ENCODE results near the gene NADSYN1.

The NADSYN1 gene

DNA sequence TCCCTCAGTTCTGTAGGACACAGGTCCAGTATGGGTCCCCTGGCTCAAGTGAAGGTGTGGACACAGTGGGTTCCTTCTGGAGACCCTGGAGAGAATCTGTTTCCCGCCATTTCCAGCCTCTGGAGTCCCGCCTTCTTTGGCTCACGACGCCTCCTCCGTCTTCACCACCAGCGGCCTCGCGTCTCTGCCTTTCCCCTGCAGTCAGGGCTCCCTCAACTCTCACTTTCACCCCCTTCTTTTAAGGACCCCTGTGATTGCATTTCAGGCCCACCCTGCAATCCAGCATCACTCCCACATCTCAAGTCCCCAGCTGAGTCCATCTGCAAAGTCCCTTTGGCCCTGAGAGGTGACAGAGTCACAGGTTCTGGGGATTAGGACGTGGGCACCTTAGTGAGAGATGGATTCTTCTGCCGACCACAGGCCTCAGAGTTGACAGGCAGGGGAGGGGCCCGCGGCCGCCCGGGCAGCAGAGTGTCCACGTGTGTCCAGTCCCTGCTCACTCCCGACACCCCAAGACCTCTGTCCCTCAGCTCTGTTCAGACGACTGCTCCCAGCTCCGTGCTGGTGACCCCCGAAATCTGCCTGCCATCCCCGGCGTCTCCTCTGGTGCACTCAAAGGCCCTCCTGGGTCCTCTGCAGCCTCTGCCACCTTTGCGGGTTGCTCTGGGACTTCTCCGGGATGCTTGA, 37.2 kb downstream of the NADSYN1 start:
- no peak for DNase-seq (ENCODE audit: low read depth in 2 of 3, low spot score in 1 of 3)

DNA sequence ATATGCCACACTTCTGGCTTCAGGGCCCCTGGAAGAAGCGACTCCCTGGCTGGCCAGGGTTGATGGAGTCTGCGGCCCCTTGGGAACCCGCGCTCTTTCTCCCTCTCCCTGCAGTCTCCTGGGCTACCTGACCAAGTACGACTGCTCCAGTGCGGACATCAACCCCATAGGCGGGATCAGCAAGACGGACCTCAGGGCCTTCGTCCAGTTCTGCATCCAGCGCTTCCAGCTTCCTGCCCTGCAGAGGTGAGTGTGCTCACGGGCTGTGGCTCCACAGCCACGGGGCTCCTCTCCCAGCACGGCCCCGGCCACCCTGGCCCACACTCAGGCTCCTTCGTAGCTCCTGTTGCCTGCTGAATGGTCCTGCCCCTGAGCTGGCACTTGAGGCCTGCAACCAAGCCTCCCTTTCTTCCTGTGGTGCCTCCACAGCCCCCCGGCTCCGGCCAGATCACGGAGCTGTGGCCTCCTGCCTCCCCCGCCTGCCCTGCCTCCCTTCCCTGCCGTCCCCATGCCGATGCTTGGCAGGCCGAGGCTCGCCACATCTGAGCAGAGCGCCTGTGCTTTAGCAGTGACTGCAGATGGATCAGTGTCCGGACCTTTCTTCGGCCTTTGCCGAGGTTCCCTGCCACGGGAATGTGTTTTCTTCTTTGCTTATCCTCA, 37.9 kb downstream of the NADSYN1 start:
- DNase-seq (ENCODE audit: low read depth in 2 of 3, low spot score in 1 of 3) = no peak

DNA sequence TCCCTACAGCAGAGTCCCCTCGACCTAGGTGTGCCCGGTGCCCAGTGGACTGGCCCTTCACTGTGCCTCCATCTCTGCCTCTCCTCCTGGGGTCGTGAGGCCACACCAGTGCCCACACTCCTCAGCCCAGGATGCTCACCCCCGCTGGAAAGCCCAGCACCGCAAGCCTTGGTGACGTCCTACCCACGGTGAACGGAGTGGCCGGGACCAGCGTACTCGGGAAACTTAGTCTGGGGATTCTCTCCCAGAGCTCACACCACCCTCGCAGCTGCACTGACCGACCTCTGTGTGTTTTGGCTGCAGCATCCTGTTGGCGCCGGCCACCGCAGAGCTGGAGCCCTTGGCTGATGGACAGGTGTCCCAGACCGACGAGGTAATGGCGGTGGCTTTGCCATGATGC, 38.5 kb downstream of the NADSYN1 start:
- no peak for DNase-seq (ENCODE audit: low read depth in 2 of 3, low spot score in 1 of 3)

DNA sequence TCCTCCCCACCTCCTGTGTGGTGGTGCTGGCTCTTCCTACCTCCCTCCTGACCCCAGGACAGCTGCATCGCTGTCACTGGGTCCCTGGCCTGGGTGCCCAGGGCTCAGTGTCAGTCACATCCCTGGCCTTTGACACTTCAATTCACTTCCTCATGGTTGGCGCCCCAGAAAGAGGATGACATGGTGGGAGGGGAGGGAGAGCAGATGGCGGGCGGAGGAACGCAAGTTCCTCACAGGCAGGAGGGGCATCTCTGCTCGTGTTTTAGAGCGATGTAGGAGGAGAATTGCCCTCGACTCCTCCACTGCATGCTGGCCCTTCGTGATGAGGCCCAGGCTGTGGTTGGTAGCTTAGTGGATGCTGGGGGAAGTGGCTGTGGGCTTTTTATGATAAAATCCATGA, 38.9 kb downstream of the NADSYN1 start:
- no peak for DNase-seq (ENCODE audit: low read depth in 2 of 3, low spot score in 1 of 3)

DNA sequence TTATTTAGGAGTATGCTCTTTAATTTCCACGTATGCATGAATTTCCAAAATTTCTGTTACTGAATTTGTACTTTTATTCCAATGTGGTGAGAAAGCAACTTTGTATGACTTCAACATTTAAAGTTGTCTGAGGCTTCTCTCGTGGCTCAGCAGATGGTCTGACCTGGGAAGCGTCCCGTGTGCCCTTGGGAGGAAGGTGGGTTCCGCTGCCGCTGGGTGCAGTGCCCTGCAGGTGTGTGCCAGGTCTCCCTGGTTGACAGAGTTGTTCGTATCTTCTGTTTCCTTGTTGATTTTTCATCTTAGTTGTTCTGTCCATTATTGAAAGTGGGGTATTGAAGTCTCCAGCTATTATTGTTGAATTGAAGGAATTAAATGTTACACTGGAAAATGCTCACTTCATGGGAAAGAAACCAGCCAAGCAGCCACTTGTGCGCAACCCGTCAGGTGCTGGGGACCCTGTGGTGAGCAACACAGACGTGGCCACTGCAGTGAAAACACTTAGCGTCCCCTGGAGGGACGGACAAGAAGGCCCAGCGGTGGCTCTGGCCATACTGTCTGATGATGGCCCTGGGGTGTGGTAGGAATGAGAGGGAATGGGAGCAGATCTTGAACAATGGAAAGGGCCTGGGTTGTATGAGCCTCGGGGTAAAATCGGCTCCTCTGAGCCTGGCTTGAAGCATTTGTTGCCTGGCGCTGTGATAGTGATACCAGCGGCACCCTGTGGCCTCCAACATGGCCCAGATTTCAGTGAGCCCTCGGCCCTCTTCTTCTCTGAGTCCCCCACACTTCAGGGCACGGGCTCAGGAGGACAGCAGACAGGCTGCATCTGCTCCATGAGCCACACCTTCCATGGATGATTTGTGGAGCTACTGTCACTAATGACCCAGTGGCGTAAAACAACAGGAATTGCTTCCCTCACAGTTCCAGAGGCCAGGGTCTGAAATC, 42.6 kb downstream of the NADSYN1 start:
- no peak for DNase-seq (ENCODE audit: low read depth in 2 of 3, low spot score in 1 of 3)

DNA sequence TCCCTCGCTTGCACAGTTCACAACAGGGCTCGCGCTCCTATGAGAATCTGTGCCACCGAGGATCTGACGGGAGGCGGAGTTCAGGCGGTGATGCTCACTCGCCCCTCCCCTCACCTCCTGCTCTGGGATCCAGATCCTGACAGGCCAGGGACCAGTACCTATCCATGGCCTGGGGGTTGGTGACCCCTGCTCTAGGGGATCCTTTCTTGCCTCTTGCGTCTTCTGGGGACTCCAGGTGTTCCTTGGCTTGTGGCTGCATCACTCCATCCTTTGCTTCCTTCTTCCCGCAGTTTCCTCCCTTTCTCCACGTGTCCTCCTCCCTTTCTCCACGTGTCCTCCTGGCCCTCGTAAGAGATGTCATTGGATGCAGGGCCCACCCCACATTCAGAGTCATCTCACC, 43.4 kb downstream of the NADSYN1 start:
- no peak for DNase-seq (ENCODE audit: low read depth in 2 of 3, low spot score in 1 of 3)

DNA sequence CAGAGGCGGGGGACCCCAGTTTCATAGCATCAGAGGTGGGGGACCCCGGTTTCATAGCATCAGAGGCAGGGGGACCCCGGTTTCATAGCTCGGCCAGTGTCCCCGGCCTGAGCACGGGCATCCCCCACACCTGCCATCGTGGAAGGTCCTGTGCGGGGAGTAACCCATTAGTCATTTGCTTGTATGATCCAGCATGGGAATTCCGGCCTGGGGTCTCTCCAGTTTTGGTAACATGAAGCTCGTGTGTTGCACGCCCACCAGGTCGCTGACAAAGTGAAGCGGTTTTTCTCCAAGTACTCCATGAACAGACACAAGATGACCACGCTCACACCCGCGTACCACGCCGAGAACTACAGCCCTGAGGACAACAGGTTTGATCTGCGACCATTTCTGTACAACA, 45.1 kb downstream of the NADSYN1 start:
- DNase-seq (ENCODE audit: low read depth in 2 of 3, low spot score in 1 of 3) = no peak

DNA sequence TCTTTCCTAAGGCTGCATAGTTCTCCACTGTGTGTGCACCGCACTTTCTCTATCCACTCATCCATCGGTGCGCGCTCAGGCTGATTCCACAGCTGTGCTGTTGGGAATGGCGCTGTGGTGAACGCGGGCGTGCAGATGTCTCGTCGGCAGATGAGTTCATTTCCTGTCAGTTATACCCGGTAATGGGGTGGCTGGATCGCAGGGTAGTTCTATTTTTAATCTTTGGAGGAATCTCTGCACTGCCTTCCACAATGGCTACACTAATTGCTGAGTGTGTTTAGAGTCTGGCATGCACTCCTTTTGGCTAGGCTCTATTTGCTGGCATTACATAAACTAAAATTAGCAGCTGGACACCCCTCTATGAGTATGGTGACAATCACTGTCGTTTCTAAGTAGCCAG, 46.1 kb downstream of the NADSYN1 start:
- DNase-seq (ENCODE audit: low read depth in 2 of 3, low spot score in 1 of 3) = no peak

DNA sequence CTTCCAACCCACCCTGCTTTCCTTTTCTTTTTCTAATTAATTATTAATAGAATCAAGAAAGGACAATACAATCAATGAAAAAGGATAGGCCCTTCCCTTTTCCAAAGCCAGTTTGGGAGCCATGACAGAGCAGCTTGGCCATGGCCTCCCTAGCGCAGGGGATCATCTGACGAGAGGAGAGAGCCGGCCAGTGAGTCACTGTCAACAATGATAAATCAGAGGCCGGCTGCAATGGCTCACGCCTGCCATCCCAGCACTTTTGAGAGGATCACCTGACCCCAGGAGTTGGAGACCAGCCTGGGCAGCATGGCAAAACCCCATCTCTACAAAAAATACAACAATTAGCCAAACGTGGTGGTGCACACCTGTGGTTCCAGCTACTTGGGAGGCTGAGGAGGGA, 46.5 kb downstream of the NADSYN1 start:
- no peak for DNase-seq (ENCODE audit: low read depth in 2 of 3, low spot score in 1 of 3)

DNA sequence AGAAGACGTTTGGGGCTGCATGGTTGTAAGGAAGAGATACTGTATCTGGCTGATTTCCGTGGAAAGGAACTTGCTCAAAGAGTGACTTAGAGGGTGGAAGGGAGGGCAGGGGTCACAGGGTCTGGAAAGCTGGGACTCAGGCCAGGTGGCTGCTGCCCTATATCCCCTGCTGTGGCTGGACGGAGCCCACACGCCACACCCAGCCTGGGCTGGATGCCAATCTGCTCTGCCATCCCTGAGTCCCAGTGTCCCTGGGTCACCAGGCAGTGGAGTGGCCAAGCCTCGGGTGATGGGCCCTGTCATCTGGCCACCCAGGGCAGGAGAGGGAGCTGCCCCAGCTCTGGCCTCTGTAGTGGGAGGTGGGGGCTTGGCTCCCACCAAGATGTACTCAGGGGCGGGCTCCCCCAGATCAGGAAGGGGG, 47.6 kb downstream of the NADSYN1 start:
- no peak for DNase-seq (ENCODE audit: low read depth in 2 of 3, low spot score in 1 of 3)

DNA sequence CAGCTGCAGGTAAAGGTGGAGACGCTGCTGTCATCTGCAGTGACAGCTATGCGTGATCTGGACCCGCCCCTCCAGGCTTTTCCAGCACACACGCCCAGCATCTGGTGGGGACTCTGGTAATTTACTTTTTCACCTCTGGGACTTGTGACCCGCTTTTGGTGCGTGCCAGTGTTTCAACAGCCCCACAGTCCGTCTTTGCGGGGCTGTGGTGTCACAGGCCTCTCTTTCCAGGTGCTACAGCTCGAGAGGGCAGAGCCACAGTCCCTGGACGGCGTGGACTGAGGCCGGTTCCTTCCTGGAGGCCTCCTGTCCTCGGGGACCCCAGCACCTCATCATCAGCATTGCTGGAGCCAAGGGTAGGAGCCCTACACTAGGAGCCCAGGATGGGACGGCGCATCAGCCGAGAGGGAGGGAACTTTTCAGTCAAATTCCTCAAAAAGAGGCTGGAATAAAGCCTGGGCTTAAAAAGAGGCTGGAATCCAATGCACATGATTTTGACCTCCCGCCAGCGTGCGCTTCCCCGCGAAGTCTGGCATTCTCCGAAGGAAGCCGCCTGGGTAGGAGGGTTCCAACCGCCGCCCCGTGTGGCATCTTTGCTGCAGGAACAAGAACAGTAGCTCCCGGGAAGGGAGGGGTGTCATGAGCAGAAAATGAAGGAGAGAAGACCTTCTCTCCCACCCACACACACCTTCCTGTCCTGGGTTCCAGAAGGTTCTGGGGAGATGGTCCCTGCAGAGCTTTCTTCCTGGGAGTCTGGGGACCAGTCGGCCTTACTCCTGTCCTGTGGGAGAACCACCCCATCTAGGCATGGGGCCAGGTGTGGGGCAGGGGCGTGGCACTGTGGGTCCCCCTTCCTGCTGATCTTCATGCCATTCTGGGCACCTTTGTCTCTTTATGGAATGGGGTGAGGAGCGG, 48.3 kb downstream of the NADSYN1 start:
- DNase-seq (ENCODE audit: low read depth in 2 of 3, low spot score in 1 of 3) = no peak

DNA sequence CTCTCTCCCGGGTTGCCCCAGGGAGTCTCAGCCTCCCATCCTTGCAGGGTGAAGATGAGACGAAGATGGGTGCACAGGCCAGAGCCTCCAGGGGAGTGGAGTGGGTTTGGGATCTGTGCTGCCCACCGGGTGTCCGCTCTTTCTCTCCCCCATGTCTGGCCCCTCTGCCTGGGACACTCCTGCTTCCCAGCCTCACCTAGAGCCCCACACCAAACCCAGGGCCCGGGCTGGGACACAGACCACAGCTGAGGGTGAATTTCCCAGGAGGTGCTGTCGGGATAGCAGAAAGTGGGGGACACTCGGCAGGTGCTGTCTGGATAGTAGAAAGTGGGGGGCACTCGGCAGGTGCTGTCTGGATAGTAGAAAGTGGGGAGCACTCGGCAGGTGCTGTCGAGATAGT, 49.0 kb downstream of the NADSYN1 start:
- DNase-seq (ENCODE audit: low read depth in 2 of 3, low spot score in 1 of 3) = no peak

DNA sequence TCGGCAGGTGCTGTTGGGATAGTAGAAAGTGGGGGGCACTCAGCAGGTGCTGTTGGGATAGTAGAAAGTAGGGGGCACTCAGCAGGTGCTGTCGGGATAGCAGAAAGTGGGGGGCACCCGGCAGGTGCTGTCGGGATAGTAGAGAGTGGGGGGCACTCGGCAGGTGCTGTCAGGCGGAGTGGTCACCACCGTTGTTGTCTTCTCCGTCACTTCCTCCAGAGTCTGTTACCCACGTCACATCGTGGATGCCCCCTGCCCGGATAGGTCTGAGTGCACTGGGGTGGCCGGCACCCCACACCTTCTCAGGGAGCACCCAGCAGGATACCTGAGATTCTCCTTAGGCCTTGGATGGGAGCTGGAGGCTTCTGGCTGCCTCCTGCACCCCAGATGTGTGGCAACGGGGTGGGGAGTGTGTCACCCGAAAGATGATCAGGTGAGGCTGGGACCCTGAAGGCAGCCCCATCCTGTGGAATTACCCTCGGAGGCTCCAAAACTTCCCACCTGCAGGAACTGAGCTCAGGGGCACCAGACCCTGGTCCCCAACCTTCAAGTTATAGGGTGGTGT, 50.0 kb downstream of the NADSYN1 start:
- no peak for DNase-seq (ENCODE audit: low read depth in 2 of 3, low spot score in 1 of 3)

DNA sequence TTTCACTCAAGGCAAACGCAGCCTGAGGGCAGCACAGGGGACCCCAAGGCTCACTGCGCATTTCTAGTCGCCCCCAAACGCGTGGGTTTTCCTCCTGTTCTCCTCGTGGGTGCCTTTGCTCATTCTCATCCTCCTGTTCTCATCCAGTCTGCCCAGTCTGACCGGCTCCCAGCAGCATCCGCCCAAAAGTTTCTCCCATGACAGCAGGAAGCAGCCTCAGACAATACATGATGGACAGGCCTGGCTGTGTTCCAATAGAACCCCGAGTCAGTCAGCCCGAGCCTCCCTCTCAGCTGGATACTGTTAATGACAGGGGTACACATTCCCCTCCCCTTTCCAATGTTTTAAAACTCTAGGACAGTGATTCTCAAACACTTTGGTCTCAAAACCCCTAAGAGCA, 51.5 kb downstream of the NADSYN1 start:
- no peak for DNase-seq (ENCODE audit: low read depth in 2 of 3, low spot score in 1 of 3)

DNA sequence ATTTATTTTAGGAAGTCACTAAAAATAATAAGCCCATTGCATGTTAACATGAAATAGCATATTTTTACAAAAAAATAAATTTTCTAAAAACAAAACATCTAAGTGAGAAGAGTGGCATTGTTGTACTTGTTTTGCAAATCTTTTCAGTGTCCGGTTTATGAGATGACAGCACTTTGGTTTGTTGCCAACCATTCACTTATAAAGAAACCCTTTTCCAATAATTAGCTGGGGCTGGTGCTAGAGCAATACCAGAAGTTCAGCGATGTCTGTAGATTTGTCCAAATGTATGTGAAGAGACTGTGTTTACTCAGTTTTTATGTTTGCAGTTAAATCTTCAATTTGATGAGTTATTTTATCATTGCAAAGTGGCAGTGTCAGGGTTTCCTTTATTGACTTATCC, 52.0 kb downstream of the NADSYN1 start:
- DNase-seq (ENCODE audit: low read depth in 2 of 3, low spot score in 1 of 3) = no peak

DNA sequence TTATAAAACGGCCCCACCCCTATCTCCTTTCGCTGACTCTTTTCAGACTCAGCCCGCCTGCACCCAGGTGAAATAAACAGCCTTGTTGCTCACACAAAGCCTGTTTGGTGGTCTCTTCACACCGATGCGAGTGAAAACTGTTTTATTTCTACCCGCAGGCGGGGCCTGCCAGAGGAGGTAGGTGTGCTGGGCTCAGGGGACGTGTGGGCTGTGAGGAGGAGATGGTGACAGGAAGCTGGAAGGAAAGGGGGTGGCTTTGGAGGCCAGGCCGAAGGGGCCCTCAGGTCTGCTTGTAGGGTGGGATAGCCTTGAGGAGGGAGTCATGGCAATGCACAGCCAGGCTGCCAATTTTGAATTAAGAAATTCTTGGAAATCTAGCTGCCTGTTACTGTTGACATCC, 52.8 kb downstream of the NADSYN1 start:
- DNase-seq (ENCODE audit: low read depth in 2 of 3, low spot score in 1 of 3) = no peak

DNA sequence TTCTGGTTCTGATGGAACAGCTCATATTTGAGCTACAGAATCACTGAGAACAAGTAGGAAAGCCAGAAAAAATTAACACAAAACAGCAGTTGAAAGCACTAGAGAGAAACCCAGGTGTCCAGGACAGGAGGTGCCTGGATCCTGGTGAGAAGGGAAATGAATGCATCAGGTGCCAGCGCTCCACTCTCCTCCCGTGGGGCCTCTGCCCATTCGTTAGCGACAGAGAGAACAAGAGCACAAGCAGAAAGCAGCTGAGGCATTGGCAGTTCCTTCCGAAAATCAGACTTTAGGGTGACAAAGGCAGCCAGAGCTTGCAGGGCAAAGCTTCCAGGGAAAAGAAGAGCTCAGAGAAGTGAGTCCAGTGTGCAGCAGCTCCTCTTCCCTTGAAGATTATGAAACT, 54.1 kb downstream of the NADSYN1 start:
- no peak for DNase-seq (ENCODE audit: low read depth in 2 of 3, low spot score in 1 of 3)

DNA sequence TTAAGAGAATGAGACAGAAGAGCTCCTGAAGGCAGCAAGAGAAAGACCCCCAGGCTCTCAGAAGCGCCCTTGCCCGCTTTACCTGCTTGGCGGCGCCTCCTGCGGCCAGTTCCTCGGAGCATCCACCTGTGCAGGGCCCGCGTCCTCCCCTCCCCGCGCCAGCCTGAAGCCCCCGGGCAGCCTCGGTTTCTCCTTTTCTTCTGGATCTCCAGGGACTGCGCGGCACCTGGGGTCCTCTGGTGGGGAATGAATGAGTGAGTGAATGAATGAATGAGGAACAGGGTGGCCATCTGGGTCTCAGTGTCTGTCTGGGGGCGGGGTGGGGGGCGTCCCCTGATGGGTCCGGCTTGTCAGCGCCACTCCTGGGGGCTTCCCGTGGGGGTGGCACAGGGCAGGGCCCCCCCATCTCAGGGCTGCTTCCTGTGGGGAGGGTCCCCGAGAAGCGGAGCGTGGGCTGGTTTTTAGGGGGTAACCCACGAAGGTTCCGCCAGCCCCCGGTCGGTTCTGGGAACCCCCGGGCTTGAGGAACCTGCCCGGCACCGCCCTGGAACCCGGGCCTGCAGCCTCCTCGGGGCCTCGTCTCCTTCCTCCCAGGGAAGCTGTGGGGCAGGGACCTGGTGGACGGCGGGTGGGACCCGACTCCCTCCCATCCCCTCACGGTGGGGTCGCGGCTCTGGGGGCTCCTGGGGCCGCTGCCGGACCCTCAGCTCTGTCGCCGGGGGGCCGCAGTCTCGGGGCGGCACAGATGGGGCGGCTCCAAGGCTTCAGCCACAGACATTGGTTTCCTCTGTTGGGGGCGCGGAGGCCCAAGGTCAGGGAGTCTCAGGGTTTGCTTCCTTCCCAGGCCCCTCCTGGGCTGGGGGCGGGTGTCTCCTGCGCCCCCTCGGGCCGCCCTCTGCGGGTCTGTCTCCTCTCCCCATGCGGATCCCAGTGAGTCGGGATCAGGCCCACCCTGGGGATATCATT, 65.8 kb downstream of the NADSYN1 start:
- no peak for DNase-seq (ENCODE audit: low read depth in 2 of 3, low spot score in 1 of 3)

DNA sequence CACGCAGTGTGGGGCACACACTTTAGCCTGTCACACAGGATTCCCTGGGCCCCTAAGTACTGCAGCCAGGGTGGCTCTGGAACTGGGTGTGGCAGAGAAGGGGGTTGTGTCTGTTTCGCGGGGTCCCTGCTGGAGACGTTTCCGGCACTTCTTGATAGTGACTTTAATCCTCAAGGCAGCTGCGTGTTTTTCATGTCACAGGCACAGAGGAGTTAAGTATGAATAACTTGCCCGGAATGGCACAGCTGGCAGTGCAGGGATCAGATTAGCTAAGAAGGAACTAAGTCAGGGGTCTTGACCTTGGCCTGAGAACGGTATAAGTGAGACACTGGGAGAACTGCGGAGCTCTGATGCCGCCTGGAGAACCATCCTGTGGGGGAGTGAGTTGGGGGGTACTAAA, 66.5 kb downstream of the NADSYN1 start:
- DNase-seq (ENCODE audit: low read depth in 2 of 3, low spot score in 1 of 3) = no peak

Measured in stimulated activated CD4-positive, alpha-beta T cell treated with anti-CD3 and anti-CD28 coated beads, Interleukin-12 subunit alpha, Interleukin-12 subunit beta, amount 100 ng/mL, for 48 hours (primary cell).